Calu3 (cell line): Measurements from ENCODE around the gene ACAA1. TPM values are rescaled to one million over a fixed set of nuclear protein-coding genes. Genes with fewer than 3 reads are reported as not detected.

Experiments used
- BruUV-seq: library from RNA; stranded (reverse); fragments of 400-500 nt; replicated peaks from 2 replicates; lab custom pipeline; 2021; lab: Mats Ljungman, UMichigan
- CTCF ChIA-PET: fragments of 300-600 bp; sonication (Branson Sonifier 250); formaldehyde crosslinking; loops from one replicate; lab custom pipeline; 2022; ENCODE audit warnings: antibody characterized with exemption; lab: Charles Lee
- DNase-seq: peaks from one replicate; pipeline ENCODE4 v3.0.0; 2022
- H3K27ac Mint-ChIP-seq: one replicate; pipeline ENCODE4 v1.8.0; 2022; ENCODE audit warnings: mixed read lengths; ENCODE audit not compliant: unreplicated experiment
- H3K27me3 Mint-ChIP-seq: one replicate; pipeline ENCODE4 v1.8.0; 2022; ENCODE audit warnings: mixed read lengths; ENCODE audit not compliant: unreplicated experiment
- H3K36me3 Mint-ChIP-seq: one replicate; pipeline ENCODE4 v1.8.0; 2022; ENCODE audit warnings: mild to moderate bottlenecking, moderate library complexity, mixed read lengths; ENCODE audit not compliant: insufficient read depth, unreplicated experiment
- H3K4me1 Mint-ChIP-seq: one replicate; pipeline ENCODE4 v1.8.0; 2022; ENCODE audit warnings: mild to moderate bottlenecking, low read depth, mixed read lengths; ENCODE audit not compliant: unreplicated experiment
- H3K4me3 Mint-ChIP-seq: one replicate; pipeline ENCODE4 v1.8.0; 2022; ENCODE audit warnings: mild to moderate bottlenecking, low read depth, moderate library complexity, mixed read lengths; ENCODE audit not compliant: unreplicated experiment
- H3K9me3 Mint-ChIP-seq: one replicate; pipeline ENCODE4 v1.8.0; 2022; ENCODE audit warnings: low read depth, mixed read lengths; ENCODE audit not compliant: unreplicated experiment
- intact Hi-C: fragments of 100-400 bp; cut with micrococcal nuclease; formaldehyde crosslinking; loops from one replicate; pipeline ENCODE4 v1.10.0; 2022; ENCODE audit not compliant: unreplicated experiment
- total RNA-seq: library from RNA; stranded (reverse); gene quantifications from 2 replicates; pipeline ENCODE4 v1.2.3, GENCODE V29; 2022
- TF ChIP-seq, protein P1 (sequence below): fragments of 200-600 bp; IDR thresholded peaks from one replicate; pipeline ENCODE4 v1.8.0; 2022; ENCODE audit warnings: antibody characterized with exemption; ENCODE audit not compliant: unreplicated experiment

The ACAA1 gene
- total RNA-seq, 1 experiment from 2014 or later: 64.5 TPM

DNA sequence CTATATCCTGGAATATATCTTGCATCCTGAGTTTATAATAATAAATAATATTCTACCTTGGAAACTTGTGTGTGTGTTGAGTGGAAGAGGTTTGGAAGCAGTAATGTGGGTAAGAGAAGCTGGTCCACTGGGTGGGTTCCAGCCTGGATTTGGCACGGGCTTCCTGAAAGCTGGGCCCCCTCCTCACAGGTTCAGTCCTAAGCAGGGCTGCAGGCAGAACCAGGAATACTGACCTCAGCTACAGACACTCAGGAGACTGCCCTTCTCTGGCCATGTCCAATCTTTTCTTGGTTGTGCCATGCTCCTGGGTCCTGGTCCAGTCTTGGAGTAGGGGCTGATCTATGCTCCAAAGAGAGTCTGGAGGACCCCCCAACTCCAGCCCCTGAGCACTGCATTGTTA is 6.0 kb upstream of the ACAA1 start:
- Mint-ChIP-seq H3K36me3 (peaks cover 14% of the 10 kb centered on the region), H3K4me3 (no peak overlapping the region), H3K9me3 (peaks cover 8% of the 10 kb centered on the region), H3K27me3 (no peaks in the 10 kb centered on the region), H3K4me1 (peaks cover 26% of the 10 kb centered on the region), H3K27ac (no peak overlapping the region)
- CTCF ChIA-PET: interaction anchor here (1.6 kb wide), 1 partner anchor 10 kb away, joined by 3 read pairs; no protein-coding TSS in a partner anchor
- no TSS peak for BruUV-seq
- TF ChIP-seq, protein P1, sequence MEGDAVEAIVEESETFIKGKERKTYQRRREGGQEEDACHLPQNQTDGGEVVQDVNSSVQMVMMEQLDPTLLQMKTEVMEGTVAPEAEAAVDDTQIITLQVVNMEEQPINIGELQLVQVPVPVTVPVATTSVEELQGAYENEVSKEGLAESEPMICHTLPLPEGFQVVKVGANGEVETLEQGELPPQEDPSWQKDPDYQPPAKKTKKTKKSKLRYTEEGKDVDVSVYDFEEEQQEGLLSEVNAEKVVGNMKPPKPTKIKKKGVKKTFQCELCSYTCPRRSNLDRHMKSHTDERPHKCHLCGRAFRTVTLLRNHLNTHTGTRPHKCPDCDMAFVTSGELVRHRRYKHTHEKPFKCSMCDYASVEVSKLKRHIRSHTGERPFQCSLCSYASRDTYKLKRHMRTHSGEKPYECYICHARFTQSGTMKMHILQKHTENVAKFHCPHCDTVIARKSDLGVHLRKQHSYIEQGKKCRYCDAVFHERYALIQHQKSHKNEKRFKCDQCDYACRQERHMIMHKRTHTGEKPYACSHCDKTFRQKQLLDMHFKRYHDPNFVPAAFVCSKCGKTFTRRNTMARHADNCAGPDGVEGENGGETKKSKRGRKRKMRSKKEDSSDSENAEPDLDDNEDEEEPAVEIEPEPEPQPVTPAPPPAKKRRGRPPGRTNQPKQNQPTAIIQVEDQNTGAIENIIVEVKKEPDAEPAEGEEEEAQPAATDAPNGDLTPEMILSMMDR: no peak
- intact Hi-C loops: no loop called here
- DNase-seq: no peak

DNA sequence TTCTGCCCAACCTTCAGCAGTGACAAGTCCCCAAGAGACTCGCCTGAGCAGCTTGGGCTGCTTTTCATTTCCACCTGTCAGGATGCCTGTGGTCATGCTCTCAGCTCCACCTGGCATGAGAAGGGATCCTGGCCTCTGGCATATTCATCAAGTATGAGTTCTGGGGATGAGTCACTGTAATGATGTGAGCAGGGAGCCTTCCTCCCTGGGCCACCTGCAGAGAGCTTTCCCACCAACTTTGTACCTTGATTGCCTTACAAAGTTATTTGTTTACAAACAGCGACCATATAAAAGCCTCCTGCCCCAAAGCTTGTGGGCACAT is 5.0 kb upstream of the ACAA1 start:
- intact Hi-C loops: no loop called here
- DNase-seq: no peak
- no peak overlapping the region for H3K4me3 Mint-ChIP-seq
- no TSS peak for BruUV-seq
- no peaks in the 10 kb centered on the region for H3K27me3 Mint-ChIP-seq
- H3K9me3 Mint-ChIP-seq: peaks cover 4% of the 10 kb centered on the region
- H3K27ac Mint-ChIP-seq: no peak overlapping the region
- H3K36me3 Mint-ChIP-seq: peaks cover 24% of the 10 kb centered on the region
- H3K4me1 Mint-ChIP-seq: peaks cover 32% of the 10 kb centered on the region
- CTCF ChIA-PET: no interaction called here
- TF ChIP-seq, protein P1: no peak

DNA sequence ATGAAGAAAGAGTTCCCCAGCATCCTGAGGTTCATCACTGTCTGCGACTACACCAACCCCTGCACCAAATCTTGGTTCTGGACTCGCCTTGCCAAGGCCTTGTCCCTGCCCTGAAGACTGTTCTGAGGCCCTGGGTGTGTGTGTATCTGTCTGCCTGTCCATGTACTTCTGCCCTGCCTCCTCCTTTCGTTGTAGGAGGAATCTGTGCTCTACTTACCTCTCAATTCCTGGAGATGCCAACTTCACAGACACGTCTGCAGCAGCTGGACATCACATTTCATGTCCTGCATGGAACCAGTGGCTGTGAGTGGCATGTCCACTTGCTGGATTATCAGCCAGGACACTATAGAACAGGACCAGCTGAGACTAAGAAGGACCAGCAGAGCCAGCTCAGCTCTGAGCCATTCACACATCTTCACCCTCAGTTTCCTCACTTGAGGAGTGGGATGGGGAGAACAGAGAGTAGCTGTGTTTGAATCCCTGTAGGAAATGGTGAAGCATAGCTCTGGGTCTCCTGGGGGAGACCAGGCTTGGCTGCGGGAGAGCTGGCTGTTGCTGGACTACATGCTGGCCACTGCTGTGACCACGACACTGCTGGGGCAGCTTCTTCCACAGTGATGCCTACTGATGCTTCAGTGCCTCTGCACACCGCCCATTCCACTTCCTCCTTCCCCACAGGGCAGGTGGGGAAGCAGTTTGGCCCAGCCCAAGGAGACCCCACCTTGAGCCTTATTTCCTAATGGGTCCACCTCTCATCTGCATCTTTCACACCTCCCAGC is 4.4 kb upstream of the ACAA1 start:
- H3K27me3 Mint-ChIP-seq: no peaks in the 10 kb centered on the region
- H3K4me3 Mint-ChIP-seq: no peak overlapping the region
- CTCF ChIA-PET: no interaction called here
- no peaks in the 10 kb centered on the region for H3K9me3 Mint-ChIP-seq
- no TSS peak for BruUV-seq
- intact Hi-C loops: no loop called here
- no peak for DNase-seq
- no peak overlapping the region for H3K27ac Mint-ChIP-seq
- peaks cover 33% of the 10 kb centered on the region for H3K4me1 Mint-ChIP-seq
- TF ChIP-seq, protein P1: no peak
- H3K36me3 Mint-ChIP-seq: peaks cover 30% of the 10 kb centered on the region

DNA sequence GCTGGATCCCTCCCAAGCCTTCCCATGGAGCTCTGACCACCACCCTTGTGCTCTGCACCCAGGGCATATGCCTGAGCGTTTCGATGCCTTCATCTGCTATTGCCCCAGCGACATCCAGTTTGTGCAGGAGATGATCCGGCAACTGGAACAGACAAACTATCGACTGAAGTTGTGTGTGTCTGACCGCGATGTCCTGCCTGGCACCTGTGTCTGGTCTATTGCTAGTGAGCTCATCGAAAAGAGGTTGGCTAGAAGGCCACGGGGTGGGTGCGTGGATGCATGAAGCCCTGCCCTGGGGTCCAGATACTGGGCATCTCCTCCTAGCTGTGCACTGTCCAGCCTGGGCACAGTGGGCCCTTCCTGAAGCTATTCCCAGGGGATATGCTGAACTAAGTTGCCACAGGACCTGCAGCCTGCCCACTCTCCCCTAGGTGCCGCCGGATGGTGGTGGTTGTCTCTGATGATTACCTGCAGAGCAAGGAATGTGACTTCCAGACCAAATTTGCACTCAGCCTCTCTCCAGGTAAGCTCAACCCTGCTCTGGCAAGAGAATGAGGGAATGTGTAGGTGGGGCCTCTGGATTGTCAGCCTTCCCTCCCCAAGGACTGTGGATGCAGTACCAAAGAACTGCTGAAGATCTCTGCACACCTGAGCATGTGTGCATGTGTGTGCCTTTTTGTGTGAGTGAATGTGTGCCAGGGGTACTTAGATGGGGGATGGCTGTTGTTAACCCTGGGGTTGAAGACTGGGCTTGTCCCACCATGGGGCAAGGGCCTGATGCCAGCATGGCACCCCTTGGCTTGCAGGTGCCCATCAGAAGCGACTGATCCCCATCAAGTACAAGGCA is 3.6 kb upstream of the ACAA1 start:
- Mint-ChIP-seq H3K27me3 (no peaks in the 10 kb centered on the region), H3K36me3 (peaks cover 38% of the 10 kb centered on the region), H3K4me3 (no peak overlapping the region), H3K27ac (no peak overlapping the region), H3K4me1 (peaks cover 41% of the 10 kb centered on the region), H3K9me3 (no peaks in the 10 kb centered on the region)
- BruUV-seq: no TSS peak
- CTCF ChIA-PET: no interaction called here
- intact Hi-C loops: no loop called here
- TF ChIP-seq, protein P1: no peak
- DNase-seq: no peak
